GM12872 (cell line): ENCODE measurements around the gene ENGASE.
A peak's percentile ranks its signal among the peaks of the same experiment; 100 is the strongest.

Experiments
- TF ChIP-seq, protein P1 (sequence below): IDR thresholded peaks from 3 replicates; pipeline ENCODE4 v1.5.1; 2011; ENCODE audit warnings: low read depth, mild to moderate bottlenecking, low read length, moderate library complexity; ENCODE audit not compliant: insufficient read depth

Gene ENGASE

DNA sequence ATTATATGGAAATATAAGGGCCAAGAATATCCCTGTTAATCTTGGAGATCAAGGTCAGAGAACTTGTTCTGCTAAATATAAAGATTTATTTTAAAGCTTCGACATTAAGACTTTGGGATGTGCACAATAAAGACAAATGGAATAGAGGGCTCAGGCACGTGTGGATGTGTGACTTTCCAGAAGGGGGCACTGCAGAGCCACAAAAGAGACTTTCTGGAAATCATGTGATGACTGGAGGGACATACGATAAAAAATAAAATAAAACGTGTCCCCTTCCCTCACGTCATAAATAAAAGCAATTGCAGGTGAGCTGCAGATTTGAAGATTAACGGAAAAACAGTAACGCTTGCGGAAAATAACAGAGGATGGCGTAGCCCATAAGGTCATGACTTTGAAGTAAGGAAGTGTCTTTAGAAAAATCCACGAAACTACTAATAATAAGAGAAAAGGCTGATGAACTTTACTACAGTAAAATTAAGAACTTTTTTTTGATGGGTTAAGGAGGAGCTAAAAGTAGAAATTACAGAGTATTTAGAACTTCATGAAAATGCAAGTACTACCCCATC lies 9.4 kb upstream of the ENGASE start:
- TF ChIP-seq, protein P1, sequence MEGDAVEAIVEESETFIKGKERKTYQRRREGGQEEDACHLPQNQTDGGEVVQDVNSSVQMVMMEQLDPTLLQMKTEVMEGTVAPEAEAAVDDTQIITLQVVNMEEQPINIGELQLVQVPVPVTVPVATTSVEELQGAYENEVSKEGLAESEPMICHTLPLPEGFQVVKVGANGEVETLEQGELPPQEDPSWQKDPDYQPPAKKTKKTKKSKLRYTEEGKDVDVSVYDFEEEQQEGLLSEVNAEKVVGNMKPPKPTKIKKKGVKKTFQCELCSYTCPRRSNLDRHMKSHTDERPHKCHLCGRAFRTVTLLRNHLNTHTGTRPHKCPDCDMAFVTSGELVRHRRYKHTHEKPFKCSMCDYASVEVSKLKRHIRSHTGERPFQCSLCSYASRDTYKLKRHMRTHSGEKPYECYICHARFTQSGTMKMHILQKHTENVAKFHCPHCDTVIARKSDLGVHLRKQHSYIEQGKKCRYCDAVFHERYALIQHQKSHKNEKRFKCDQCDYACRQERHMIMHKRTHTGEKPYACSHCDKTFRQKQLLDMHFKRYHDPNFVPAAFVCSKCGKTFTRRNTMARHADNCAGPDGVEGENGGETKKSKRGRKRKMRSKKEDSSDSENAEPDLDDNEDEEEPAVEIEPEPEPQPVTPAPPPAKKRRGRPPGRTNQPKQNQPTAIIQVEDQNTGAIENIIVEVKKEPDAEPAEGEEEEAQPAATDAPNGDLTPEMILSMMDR, result peak; percentile 49

DNA sequence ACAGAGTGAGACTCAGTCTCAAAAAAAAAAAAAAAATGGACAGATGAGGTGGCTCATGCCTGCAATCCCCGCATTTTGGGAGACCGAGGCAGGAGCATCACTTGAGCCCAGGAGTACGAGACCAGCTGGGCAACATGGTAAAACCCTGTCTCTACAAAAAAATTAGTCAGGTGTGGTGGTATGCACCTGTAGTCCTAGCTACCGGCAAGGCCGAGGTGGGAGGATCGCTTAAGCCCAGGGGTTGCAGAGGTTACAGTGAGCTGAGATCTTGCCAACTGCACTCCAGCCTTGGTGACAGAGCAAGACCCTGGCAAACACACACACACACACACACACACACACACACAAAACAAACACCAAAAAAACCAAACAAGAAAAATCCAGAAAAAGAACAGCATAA lies 7.7 kb upstream of the ENGASE start:
- TF ChIP-seq, protein P1, result no peak

DNA sequence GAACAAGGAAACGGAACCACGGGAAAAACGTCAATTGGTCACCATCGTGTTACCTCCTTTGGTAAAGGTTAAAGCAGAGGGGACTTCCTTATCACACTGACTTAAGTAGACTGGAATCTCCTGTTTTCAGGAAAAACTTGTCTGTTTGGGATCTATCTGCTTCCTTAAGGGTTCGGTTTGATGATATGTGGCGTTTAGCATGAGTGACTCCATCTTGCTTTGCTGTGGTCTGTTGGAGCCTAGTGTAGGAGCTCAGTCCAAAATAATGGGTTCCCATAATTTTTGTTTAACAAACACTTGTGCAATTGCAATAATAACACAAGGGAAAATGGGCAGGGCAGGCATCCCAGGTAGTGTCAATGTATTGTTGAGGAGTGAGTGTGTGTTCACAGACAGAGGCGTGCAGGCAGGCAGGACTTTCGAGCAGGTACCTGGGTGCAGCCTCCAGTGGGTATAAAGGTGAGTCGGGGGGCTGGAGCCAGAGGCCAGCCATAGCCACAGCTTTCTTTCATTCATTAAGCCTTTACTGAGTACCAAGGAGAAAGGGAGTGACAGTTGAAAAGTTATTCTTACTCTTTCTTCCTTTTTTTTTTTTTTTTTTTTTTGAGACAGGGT lies 4.3 kb upstream of the ENGASE start:
- TF ChIP-seq, protein P1, result no peak

DNA sequence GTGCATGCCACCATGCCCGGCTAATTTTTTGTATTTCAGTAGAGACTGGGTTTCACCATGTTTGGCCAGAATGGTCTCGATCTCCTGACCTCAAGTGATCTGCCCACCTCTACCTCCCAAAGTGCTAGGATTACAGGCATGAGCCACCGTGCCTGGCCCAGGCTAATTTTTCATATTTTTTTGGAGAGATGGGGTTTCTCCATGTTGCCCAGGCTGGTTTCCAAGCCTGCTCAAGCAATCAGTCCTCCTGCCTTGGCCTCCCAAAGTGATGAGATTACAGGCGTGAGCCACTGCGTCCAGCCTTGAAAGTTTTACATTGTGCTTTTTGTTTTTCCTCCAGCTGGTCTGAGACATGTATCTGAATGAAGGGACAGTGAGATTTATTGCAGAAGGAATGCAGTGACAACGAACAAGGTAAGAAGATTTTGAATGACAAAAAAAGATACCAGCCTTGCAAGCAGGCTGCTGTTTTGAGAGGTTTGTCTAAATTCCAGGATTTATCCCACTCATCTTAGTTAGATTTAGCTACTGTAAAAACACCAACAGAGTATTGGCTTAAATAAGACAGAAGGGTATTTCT lies 3.4 kb upstream of the ENGASE start:
- TF ChIP-seq, protein P1, result no peak

DNA sequence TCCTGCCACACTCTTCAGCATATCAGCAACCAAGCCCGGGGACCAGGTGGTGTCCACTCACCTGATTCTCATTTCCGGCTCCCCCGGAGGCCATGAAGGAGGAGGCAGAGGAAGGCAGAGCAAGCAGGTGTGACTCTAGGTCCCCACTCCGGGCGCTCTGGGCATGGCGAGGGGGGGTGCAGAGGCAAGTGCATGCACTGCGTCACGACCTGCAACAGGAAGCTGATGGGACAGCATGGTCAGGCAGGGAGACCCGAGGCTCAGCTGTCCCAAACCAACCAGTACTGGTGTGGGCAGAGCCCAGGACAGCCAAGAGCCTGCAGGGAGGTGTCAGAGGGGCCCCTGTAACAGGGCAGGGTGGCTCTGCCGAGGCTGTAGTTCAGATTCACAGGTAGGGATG lies 2.1 kb upstream of the ENGASE start:
- TF ChIP-seq, protein P1, result no peak

DNA sequence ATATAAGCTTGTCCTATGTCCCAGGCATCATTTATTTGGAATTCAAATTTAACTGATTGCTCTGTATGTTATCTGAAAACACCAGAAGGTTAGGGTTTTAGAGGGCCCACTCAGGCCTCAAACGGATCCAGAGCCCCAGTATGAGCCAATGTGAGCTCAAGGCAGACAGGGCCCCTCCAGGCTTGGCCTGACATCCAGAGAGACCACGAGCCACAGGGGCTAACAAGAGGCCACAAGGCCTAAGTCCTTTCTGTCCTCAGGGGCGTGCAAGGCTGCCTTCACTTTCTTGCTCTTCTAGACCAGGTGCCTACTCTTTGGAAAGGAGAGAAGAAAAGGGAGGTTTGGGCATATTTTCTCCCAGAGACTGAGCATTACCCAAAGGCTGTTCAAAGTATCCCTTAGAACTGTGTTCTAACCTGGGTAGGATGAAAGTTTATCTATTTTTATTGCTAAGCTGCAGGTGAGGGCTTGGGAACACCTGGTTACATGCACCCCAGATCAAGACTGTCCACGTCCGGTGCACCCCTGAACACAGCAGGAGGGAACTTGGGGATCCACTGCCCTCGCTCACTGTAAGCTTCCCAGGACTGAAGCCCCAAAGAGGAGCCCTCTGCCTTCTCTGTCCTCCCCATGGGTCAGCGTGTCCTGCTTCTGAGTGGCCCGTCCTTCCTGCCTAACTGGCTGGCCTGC lies 1.5 kb upstream of the ENGASE start:
- TF ChIP-seq, protein P1, result no peak

DNA sequence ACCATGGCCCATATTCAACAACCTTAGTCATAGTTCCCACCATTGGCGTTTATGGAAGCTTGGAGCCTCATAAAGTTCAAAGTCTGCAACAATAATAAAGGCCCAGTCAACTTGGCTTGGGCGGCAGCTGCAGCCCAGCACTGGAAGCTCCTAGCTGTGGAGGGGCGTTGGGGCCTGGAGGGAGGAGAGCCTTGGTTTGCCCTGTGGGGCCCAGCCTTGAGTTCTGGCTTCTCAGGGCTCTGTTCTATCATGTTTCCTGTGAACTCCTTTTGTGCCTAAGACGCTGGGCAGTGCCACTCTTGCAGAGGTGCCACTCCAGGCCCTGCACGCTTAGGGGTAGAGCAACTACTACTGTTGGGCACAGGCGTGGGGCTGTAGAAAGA lies 927 bp upstream of the ENGASE start:
- TF ChIP-seq, protein P1, result no peak
